Left ventricle myocardium inferior (tissue), 1 donor: Measurements from ENCODE around the gene MAEA. TPM values are rescaled to one million over a fixed set of nuclear protein-coding genes. Genes with fewer than 3 reads are reported as not detected.
A peak's percentile ranks its signal among the peaks of the same experiment; 100 is the strongest.

ENCODE experiments used
- DNase-seq: peaks from one replicate; pipeline ENCODE4 v3.0.0-alpha.2; 2020
- H3K27ac ChIP-seq: fragments of 200-600 bp; replicated peaks from 2 replicates; pipeline ENCODE4 v1.8.0; 2021
- H3K27me3 ChIP-seq: fragments of 200-600 bp; 2 replicates; pipeline ENCODE4 v1.8.0; 2021; ENCODE audit warnings: low read depth
- H3K36me3 ChIP-seq: fragments of 200-600 bp; 2 replicates; pipeline ENCODE4 v1.8.0; 2021
- H3K4me1 ChIP-seq: fragments of 200-600 bp; 2 replicates; pipeline ENCODE4 v1.8.0; 2021
- H3K4me3 ChIP-seq: fragments of 200-600 bp; 2 replicates; pipeline ENCODE4 v1.8.0; 2021; ENCODE audit warnings: mild to moderate bottlenecking, moderate library complexity
- H3K9me3 ChIP-seq: fragments of 200-600 bp; replicated peaks from 2 replicates; pipeline ENCODE4 v1.8.0; 2021
- intact Hi-C: fragments of 100-400 bp; cut with micrococcal nuclease; formaldehyde crosslinking; loops from one replicate; pipeline ENCODE4 v1.11.0; 2022
- total RNA-seq: library from RNA; stranded (reverse); fragmentation: NEBNext Ultra II Directional; extraction: Animal tissue kit (Norgen Biotek cat#: 25700); gene quantifications from one replicate; pipeline ENCODE4 v1.2.1, GENCODE V29; 2021
- TF ChIP-seq, protein P1 (sequence below): fragments of 200-600 bp; IDR thresholded peaks from 2 replicates; pipeline ENCODE4 v1.8.0; 2021; ENCODE audit warnings: antibody characterized with exemption, mild to moderate bottlenecking, borderline replicate concordance
- donor health status: DM: no; HTN: yes; CAD: no; lungs with severe emphysema.

The MAEA gene
- total RNA-seq, 1 donor from 2014 or later = 49.5 TPM

DNA sequence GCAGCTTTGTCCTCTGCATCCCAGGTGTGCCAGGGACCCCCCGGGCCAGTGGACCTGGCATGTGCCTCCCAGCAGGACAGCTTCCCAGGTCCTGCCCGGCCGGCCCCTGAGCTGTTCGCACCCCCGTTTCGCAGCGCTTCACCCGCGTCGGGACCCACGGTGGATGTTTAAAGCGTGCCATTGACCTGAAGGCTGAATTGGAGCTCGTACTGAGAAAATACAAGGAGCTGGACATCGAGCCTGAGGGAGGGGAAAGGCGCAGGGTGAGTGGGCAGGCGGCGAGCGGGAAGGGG is 65.2 kb downstream of the MAEA start:
- Histone ChIP-seq H3K4me3 (no peak overlapping the region), H3K27me3 (no peaks in the 10 kb centered on the region), H3K27ac (no peak overlapping the region), H3K4me1 (peaks cover 7% of the 10 kb centered on the region), H3K9me3 (no peaks in the 10 kb centered on the region), H3K36me3 (peaks cover 34% of the 10 kb centered on the region)
- TF ChIP-seq, protein P1, sequence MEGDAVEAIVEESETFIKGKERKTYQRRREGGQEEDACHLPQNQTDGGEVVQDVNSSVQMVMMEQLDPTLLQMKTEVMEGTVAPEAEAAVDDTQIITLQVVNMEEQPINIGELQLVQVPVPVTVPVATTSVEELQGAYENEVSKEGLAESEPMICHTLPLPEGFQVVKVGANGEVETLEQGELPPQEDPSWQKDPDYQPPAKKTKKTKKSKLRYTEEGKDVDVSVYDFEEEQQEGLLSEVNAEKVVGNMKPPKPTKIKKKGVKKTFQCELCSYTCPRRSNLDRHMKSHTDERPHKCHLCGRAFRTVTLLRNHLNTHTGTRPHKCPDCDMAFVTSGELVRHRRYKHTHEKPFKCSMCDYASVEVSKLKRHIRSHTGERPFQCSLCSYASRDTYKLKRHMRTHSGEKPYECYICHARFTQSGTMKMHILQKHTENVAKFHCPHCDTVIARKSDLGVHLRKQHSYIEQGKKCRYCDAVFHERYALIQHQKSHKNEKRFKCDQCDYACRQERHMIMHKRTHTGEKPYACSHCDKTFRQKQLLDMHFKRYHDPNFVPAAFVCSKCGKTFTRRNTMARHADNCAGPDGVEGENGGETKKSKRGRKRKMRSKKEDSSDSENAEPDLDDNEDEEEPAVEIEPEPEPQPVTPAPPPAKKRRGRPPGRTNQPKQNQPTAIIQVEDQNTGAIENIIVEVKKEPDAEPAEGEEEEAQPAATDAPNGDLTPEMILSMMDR = no peak
- no peak for DNase-seq
- intact Hi-C loops = loop anchor here (10.0 kb wide), 2 partner anchors 280 to 370 kb away; partner anchors contain the start of genes TACC3 and TMEM129

DNA sequence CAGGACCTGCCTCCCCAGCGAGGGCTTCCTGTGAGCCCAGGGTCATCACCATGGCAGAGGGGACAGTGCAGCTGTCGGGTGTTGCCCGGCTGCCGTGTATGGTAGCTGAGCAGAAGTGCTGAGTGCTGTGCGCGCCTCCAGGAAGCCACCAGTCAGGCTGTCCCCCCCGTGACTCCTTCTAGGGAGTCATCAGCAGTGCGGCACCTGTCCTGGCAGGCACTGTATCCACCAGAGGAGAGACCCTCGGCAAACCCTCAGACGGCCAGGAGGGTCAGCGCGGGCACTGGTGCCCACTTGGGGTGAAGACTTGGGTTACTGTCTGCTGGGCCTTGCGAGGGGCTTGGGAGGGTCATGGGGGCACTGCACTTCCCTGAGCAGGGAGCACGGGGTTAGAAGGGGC is 65.7 kb downstream of the MAEA start:
- peaks cover 30% of the 10 kb centered on the region for H3K36me3 ChIP-seq
- no peak for DNase-seq
- no peak overlapping the region for H3K27ac ChIP-seq
- H3K4me3 ChIP-seq = no peak overlapping the region
- intact Hi-C loops = loop anchor here (10.0 kb wide), 2 partner anchors 279 to 369 kb away; partner anchors contain the start of genes TACC3 and TMEM129
- H3K4me1 ChIP-seq = peaks cover 6% of the 10 kb centered on the region
- TF ChIP-seq, protein P1 = no peak
- H3K9me3 ChIP-seq = no peaks in the 10 kb centered on the region
- H3K27me3 ChIP-seq = no peaks in the 10 kb centered on the region

DNA sequence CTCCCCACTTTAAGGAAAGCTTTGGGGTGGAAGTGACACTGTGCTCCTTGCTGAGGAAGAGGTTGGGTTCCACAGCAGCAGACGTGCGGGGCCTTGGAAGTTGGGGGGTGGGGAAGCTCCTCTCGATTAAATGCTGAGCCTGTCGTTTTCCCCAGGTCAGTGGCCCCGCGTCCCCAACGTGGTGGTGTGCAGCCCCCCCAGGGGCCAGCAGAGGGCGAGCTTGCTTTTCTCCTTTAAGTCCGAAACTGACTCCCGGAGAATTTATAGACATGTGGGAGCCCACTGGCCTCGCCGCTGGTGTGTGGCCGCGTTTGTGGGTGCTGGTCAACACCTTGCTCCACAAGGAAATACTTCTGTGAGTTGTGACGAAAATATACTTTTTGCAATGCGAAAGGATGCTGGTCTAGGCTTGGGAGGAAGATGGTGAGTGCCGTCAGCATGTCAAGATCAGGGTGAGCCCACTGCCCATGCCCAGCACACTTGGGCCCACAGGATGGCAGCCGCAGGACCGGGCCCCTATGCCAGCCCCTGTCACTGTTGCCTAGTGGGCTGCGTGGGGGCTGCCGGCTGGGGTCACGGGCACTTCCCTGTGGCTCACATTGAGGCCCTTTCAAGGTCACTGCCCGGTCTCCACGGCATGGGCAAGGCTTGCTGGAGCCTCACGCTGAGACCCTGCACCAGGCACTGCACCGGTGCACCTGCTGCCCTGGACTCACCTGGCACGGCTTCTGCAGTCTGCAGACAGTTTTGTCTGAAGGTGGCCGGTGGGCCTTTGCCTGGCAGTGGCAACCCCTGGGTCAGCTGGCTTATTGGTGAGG is 66.7 kb downstream of the MAEA start:
- DNase-seq = peak; percentile 64
- Histone ChIP-seq H3K9me3 (no peaks in the 10 kb centered on the region), H3K27me3 (no peaks in the 10 kb centered on the region), H3K4me3 (no peak overlapping the region), H3K36me3 (peaks cover 30% of the 10 kb centered on the region), H3K27ac (no peak overlapping the region), H3K4me1 (peaks cover 6% of the 10 kb centered on the region)
- intact Hi-C loops = loop anchor here (10.0 kb wide), 2 partner anchors 278 to 368 kb away; partner anchors contain the start of genes TACC3 and TMEM129
- TF ChIP-seq, protein P1 = peak; percentile 91

DNA sequence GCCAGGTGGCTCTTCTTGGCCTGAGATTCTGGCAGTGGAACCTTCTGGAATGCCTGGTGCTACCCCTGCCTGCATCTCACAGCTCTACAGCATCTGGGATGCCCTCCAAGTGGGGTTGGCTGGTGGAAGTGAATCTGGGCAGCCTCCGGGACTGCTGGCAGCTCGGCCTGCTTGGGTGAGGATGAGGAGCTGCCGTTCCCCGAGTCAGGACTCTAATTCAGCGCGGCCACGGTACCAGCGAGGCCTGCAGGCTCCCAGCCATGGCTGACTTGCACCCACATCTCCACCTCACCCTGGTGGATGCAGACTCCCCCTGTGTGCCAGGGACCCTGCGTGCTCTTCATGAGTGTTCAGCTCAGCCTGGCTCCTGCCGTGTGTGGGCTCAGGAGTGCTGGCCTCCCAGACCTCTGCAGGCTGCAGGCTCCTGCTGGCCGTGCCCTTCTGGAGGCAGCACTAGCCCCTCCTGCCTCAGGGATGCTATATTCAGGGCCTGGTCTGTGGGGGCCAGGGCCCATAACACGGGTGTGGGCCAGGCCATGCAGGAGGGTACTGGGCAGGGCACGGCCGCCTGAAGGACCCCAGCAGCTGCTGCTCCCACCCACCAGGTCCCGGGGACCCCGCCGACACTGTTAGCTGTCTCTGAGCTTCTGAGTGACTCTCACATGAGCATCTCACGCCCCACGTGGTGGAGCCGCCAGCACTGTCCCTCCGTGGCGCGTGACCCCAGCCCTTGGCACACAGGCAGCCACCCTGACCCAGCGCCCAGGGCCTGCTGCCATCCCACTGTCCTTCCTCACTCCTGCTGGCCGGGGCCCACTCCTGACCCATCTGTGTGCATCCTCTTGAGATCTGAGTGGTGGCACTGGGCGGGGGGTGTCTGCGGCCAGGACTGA is 67.9 kb downstream of the MAEA start:
- Histone ChIP-seq H3K9me3 (no peaks in the 10 kb centered on the region), H3K27me3 (no peaks in the 10 kb centered on the region), H3K27ac (no peak overlapping the region), H3K36me3 (peaks cover 30% of the 10 kb centered on the region), H3K4me1 (peaks cover 3% of the 10 kb centered on the region), H3K4me3 (no peak overlapping the region)
- no peak for DNase-seq
- TF ChIP-seq, protein P1 = no peak
- intact Hi-C loops = loop anchor here (10.0 kb wide), 2 partner anchors 277 to 367 kb away; partner anchors contain the start of genes TACC3 and TMEM129

DNA sequence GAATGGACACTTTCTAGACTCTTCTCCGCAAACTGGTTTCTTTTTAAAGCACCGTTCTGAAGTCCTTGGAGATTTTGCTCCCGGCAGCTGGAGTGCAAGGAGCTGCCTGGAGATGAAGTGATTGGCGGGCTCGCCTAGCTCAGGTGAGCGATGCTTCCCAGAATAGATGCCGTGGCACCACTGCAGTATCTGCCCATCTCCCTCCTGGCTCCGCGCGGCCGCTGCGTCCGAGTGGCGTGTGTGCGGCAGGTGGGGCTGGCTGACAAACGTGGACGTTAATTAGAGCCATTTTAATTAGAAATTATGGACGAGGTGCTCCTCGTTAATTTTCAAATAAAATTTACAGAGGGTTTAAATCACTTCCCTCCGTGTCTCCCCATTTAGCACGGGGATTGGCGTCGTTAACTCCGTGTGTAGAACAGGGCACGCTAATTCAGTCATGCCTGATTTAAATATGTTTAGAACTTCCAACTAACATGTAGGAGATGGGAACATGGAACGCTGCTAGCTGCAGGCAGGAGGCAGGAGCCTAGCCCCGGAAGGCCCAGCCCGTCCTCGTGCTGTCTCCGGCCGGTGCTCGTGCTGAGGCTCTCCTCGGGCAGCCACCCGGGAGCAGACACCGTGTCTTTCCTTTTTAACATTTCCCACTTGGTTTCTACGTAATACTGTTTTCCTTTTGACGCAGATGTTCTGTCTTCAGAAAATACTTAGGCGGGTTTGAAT is 68.9 kb downstream of the MAEA start:
- TF ChIP-seq, protein P1 = no peak
- H3K4me1 ChIP-seq = peaks cover 3% of the 10 kb centered on the region
- no peak for DNase-seq
- no peaks in the 10 kb centered on the region for H3K9me3 ChIP-seq
- H3K27me3 ChIP-seq = no peaks in the 10 kb centered on the region
- peaks cover 21% of the 10 kb centered on the region for H3K36me3 ChIP-seq
- H3K4me3 ChIP-seq = no peak overlapping the region
- intact Hi-C loops = loop anchor here (10.0 kb wide), 2 partner anchors 276 to 366 kb away; partner anchors contain the start of genes TACC3 and TMEM129
- no peak overlapping the region for H3K27ac ChIP-seq
